Adrenal gland (tissue), 5 donors: ENCODE results near the gene CEP72.

Source experiments
- POLR2A ChIP-seq, 2 donors: fragments of 450-650 bp; IDR thresholded peaks; one replicate each; pipeline ENCODE4 v1.6.1; 2017; ENCODE audit warnings: antibody characterized with exemption in 2 of 2, mild to moderate bottlenecking in 2 of 2, moderate library complexity in 1 of 2
- TF ChIP-seq, protein P1 (sequence below), 6 experiments: fragments of 450-650 bp in 4 of 6; fragments of 200-600 bp in 2 of 6; sonication (generic) in 1 of 6; IDR thresholded peaks; 1 replicate in 5 of 6; 2 replicates in 1 of 6; pipeline versions ENCODE4 v1.5.1 to v1.8.0; 2016 to 2021; ENCODE audit warnings: antibody characterized with exemption in 6 of 6, mild to moderate bottlenecking in 2 of 6, moderate library complexity in 1 of 6
- donor health status: DM: no; HTN: no; CAD: no.

DNA sequence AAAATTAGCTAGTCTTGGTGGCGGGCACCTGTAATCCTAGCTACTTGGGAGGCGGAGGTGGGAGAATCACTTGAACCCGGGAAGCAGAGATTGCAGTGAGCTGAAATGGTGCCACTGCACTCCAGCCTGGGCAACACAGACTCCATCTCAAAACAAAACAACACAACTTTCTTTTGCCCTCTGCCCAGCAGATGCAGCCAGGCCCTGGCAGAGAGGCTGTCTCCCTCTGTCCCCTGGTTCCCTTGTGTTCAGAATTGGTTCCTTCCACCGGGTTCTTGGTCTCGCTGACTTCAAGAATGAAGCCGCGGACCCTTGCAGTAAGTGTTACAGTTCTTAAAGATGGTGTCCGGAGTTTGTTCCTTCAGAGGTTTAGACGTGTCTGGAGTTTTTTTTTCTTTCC lies 30.2 kb upstream of the CEP72 start:
- TF ChIP-seq POLR2A (IDR thresholded peaks at IDR 0.05) = no peak
- TF ChIP-seq, protein P1, sequence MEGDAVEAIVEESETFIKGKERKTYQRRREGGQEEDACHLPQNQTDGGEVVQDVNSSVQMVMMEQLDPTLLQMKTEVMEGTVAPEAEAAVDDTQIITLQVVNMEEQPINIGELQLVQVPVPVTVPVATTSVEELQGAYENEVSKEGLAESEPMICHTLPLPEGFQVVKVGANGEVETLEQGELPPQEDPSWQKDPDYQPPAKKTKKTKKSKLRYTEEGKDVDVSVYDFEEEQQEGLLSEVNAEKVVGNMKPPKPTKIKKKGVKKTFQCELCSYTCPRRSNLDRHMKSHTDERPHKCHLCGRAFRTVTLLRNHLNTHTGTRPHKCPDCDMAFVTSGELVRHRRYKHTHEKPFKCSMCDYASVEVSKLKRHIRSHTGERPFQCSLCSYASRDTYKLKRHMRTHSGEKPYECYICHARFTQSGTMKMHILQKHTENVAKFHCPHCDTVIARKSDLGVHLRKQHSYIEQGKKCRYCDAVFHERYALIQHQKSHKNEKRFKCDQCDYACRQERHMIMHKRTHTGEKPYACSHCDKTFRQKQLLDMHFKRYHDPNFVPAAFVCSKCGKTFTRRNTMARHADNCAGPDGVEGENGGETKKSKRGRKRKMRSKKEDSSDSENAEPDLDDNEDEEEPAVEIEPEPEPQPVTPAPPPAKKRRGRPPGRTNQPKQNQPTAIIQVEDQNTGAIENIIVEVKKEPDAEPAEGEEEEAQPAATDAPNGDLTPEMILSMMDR (IDR thresholded peaks at IDR 0.05) = no peak
